Motor neuron (in vitro differentiated cells): ENCODE results near the gene PRSS38. TPM values are rescaled to one million over a fixed set of nuclear protein-coding genes. Genes with fewer than 3 reads are reported as not detected.
"Not testable (repeated sequence)": the region's sequence is repeated elsewhere in the genome, so short reads cannot be mapped to it uniquely, and the experiment has no call there.

ENCODE experiments used
- ATAC-seq, 8 experiments: fragments of 200-7000 bp; cut with Tn5 transposase; replicated peaks in 6 of 8; 2 replicates each; pipeline ENCODE4 v1.8.0; 2021; ENCODE audit warnings: mild to moderate bottlenecking in 8 of 8, moderate library complexity in 8 of 8
- H3K27ac ChIP-seq, 2 donors: fragments of 250-450 bp; sonication (Bioruptor Pico); 2 replicates each; pipeline ENCODE4 v1.9.0; 2021; ENCODE audit warnings: antibody characterized with exemption in 2 of 2, mild to moderate bottlenecking in 2 of 2, moderate library complexity in 1 of 2
- H3K4me1 ChIP-seq, 2 donors: fragments of 250-450 bp; sonication (Bioruptor Pico); replicated peaks in 1 of 2; 2 replicates each; pipeline ENCODE4 v1.6.1; 2021; ENCODE audit warnings: antibody characterized with exemption in 2 of 2, mild to moderate bottlenecking in 2 of 2, moderate library complexity in 1 of 2
- H3K4me3 ChIP-seq, 5 donors: fragments of 250-450 bp; sonication (Bioruptor Pico); 2 replicates each; pipeline ENCODE4 v1.9.0; 2021; ENCODE audit warnings: antibody characterized with exemption in 5 of 5, mild to moderate bottlenecking in 5 of 5, moderate library complexity in 4 of 5
- WGBS, 10 experiments: fragments of 450-650 bp; shearing (Covaris generic); methylation state at CpG; one replicate each; pipeline ENCODE4 v1.0.0; 2022; 5-methylcytosine and 5-hydroxymethylcytosine counted together
- in situ Hi-C, 9 experiments: fragments of 400-800 bp; cut with MboI; loops; one replicate each; pipeline ENCODE4 v1.15.0; 2021; ENCODE audit warnings: low sequenced_read_pairs in 9 of 9, low pct_unique_long_range_greater_than_20kb in 2 of 9; ENCODE audit not compliant: unreplicated experiment in 9 of 9
- total RNA-seq, 8 experiments: library from RNA; unstranded; fragments of 300-600 nt; gene quantifications; 2 replicates each; pipeline versions ENCODE4 v1.2.3 to v1.2.4, GENCODE V29; 2022

PRSS38 gene
- total RNA-seq, 8 experiments from 2014 or later: 0.17 TPM; not detected in 7

DNA sequence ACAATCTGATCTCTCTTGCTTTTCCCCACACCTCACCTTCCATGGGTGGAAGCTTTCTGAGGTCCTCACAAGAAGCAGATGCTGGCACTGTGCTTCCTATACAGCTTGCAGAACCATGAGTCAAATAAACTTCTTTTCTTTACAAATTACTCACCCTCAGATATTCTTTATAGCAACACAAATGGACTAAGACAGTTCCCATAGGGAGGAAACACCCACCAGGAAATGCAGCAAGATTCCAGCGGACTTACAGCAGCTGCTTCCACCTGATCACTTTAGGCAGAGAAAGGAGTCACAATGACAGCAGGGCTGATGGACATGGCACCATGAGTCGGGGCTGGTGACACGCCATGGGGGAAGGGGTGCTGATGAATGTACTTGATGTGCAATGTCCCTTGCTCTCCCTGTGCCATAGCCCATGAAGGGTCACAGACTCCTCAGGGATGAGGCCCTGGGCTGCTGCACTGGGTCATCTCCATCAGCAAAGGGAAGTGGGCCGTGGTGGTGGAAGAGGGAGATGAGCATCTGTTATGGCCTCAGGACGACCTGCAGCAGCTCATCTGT, 53.9 kb downstream of the PRSS38 start:
- no peak overlapping the region for H3K4me3 ChIP-seq
- no peak overlapping the region for H3K27ac ChIP-seq
- WGBS, 10 experiments: 0 to 90% (median 71%) methylated on average over 1 to 5 of the region's 5 CpGs; no CpG with 5 or more reads in 1 of the 10 experiments
- ATAC-seq: peak in 2 of 8 experiments; percentile 61 to 90
- H3K4me1 ChIP-seq: no peaks in the 10 kb centered on the region
- in situ Hi-C loops: no loop called here

DNA sequence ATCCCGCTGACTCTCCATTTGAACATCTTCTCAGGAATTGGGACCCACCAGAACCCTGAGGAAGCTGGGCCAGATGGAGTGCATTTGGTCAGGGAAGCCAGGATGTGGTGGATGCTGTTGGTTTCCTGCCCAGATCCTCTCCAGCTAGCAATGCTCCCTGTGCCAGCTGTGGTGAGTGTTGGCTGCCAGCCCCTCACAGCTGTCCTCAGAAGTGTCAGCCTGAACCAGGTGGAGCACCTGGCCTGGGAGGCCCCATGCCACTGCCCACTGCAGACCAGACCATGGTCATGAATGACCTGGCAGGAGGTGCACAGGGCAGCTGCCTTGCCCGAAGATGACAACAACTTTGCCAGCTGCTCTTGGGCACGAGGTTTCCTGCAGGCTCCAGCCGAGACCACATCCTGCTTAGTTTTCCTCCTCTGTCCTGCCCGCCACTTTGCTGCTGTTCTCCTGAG, 54.4 kb downstream of the PRSS38 start:
- no peaks in the 10 kb centered on the region for H3K4me1 ChIP-seq
- H3K4me3 ChIP-seq: no peak overlapping the region
- 17 to 100% (median 73%) methylated on average over 1 to 5 of the region's 5 CpGs; no CpG with 5 or more reads in 2 of the 10 experiments for WGBS, 10 experiments
- in situ Hi-C loops: no loop called here
- ATAC-seq: no peak
- no peak overlapping the region for H3K27ac ChIP-seq

DNA sequence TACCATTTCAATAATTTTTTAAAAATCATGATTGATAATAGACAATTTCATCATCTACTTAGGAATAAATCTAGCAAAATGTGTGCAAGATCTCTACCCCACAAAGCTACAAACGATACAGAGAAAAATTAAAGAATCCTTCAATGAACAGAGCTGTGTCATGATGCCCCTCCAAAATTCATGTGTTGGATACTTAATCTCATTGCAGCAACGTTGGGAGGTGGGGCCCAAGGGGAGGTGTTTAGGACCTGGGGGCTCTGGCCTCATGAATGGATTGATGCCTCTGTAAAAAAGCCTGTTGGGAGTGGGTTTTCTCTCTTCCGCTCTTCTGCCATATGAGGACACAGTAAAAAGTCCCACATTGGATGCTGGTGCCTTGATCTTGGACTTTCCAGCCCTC, 54.9 kb downstream of the PRSS38 start:
- no peak for ATAC-seq
- no peak overlapping the region for H3K27ac ChIP-seq
- 0 to 100% (median 70%) methylated on average over 1 to 3 of the region's 3 CpGs; no CpG with 5 or more reads in 2 of the 10 experiments for WGBS, 10 experiments
- no peaks in the 10 kb centered on the region for H3K4me1 ChIP-seq
- H3K4me3 ChIP-seq: no peak overlapping the region
- in situ Hi-C loops: no loop called here

DNA sequence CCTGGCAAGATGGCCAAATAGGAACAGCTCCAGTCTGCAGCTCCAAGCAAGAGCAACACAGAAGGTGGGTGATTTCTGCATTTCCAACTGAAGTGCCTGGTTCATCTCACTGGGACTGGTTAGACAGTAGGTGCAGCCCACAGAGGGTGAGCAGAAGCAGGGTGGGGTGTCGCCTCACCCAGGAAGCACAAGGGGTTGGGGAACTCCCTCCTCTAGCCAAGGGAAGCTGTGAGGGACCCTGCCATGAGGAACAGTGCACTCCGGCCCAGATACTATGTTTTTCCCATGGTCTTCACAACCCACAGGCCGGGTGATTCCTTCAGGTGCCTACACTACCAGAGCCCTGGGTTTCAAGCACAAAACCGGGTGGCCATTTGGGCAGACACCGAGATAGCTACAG, 56.4 kb downstream of the PRSS38 start:
- H3K27ac ChIP-seq, H3K4me3 ChIP-seq, in situ Hi-C loops, H3K4me1 ChIP-seq, ATAC-seq: not testable (repeated sequence)
- WGBS, 10 experiments: 37 to 100% (median 73%) methylated on average over 1 to 5 of the region's 5 CpGs; no CpG with 5 or more reads in 5 of the 10 experiments

DNA sequence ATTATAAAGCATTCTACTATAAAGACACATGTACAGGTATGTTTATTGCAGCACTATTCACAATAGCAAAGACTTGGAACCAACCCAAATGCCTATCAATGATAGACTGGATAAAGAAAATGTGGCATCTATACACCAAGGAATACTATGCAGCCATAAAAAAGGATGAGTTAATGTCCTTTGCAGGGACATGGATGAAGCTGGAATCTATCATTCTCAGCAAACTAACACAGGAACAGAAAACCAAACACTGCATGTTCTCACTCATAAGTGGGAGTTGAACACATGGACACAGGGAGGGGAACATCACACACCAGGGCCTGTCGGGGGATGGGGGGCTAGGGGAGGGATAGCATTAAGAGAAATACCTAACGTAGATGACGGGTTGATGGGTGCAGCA, 62.3 kb downstream of the PRSS38 start:
- ATAC-seq, H3K4me1 ChIP-seq, H3K4me3 ChIP-seq, H3K27ac ChIP-seq, in situ Hi-C loops: not testable (repeated sequence)
- 60 to 100% (median 88%) methylated on average over 1 to 3 of the region's 3 CpGs; no CpG with 5 or more reads in 5 of the 10 experiments for WGBS, 10 experiments

DNA sequence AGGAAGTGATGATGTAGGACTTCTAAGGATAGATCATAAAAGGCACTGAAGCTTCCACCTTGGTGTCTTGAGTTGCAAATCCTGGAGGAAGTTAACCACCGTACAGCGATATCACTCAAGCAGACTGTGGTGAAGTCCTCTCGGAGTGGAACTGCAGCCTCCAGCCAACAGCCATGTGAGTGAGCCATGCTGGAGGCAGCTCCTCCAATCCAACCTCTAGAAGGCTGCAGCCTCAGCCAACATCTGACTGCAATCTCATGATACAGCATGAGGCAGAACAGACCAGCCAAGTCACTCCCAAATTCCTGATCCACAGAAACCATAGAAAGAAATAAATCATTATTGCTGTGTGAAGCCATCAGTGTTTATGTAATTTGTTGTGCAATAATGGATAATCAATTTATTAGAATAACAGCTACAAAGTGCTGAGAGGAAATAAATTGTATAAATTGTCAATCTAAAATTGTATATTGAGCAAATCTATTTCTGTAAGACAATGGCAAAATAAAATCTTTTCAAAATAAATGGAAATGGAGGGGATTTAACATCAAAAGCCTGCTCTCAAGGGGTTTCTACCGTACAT, 65.0 kb downstream of the PRSS38 start:
- in situ Hi-C loops: no loop called here
- WGBS, 10 experiments: 0 to 89% (median 82%) methylated on average over 1 to 4 of the region's 4 CpGs; no CpG with 5 or more reads in 1 of the 10 experiments
- ATAC-seq: no peak
- no peak overlapping the region for H3K27ac ChIP-seq
- peaks cover 4% of the 10 kb centered on the region in 2 donors for H3K4me1 ChIP-seq
- H3K4me3 ChIP-seq: no peak overlapping the region

DNA sequence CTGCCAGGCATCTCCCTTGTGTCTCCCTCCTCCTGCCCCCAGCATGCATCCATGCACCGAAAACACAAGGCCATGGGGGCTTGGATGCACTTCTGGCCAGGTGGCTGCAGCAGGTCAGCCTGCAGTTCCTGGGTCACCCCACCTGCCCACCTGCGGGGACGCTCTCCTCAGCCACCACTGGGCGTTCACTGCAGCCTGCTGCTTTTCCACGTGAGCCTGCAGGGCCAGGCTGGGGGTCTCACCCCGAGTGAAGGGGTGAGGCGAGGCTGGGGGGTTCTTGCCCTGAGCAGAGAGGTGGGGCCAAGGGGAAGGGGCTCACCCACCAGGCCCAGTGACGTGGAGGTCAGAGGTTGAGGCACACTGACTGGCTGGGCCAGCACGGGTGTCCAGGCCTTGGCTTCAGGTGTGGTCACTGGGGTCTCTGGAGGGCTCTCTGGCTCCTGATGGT, 67.6 kb downstream of the PRSS38 start:
- no peak for ATAC-seq
- 88 to 95% (median 94%) methylated on average over 3 to 4 of the region's 9 CpGs; no CpG with 5 or more reads in 7 of the 10 experiments for WGBS, 10 experiments

DNA sequence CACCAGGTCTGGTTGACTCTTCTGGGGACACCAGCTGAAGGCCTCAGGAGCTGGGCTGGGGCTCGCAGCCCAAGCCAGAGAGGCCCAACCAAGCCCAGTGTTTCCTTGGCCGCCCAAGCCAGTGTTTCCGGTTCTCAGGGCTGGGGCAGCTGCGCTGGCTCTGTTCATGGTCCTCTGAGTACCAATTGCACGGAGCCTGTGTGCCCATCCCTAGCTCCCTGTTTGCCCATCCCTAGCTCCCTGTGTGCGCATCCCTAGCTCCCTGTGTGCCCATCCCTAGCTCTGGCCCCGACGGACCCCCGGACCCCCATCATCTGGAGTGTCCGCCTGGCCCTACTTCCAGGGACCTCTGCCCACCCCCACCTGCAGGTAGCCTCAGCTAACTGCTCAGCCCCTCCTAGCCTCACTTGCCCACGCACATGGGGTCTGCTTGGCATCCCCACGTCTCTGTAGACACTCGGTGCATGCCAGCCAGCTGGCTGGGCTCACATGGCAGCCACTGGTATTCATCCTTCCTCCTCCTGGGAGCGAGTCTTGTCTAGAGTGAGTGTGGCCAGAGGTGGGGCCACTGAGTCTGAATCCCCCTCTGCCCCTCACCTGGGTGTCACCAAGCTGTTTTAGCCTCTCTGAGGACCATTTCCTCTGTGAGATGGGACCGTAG, 68.3 kb downstream of the PRSS38 start:
- WGBS, 10 experiments: 20 to 90% (median 90%) methylated on average over 1 to 7 of the region's 15 CpGs; no CpG with 5 or more reads in 5 of the 10 experiments
- ATAC-seq: no peak
- in situ Hi-C loops: no loop called here
- Histone ChIP-seq H3K4me3 (no peak overlapping the region), H3K4me1 (peaks cover 33 to 38% of the 10 kb centered on the region in 2 donors), H3K27ac (no peak overlapping the region)

More for the DNA sequence above, 67.6 kb downstream of the PRSS38 start:
- Histone ChIP-seq H3K4me3 (no peak overlapping the region), H3K27ac (no peak overlapping the region), H3K4me1 (peaks cover 30 to 31% of the 10 kb centered on the region in 2 donors)
- in situ Hi-C loops: no loop called here

DNA sequence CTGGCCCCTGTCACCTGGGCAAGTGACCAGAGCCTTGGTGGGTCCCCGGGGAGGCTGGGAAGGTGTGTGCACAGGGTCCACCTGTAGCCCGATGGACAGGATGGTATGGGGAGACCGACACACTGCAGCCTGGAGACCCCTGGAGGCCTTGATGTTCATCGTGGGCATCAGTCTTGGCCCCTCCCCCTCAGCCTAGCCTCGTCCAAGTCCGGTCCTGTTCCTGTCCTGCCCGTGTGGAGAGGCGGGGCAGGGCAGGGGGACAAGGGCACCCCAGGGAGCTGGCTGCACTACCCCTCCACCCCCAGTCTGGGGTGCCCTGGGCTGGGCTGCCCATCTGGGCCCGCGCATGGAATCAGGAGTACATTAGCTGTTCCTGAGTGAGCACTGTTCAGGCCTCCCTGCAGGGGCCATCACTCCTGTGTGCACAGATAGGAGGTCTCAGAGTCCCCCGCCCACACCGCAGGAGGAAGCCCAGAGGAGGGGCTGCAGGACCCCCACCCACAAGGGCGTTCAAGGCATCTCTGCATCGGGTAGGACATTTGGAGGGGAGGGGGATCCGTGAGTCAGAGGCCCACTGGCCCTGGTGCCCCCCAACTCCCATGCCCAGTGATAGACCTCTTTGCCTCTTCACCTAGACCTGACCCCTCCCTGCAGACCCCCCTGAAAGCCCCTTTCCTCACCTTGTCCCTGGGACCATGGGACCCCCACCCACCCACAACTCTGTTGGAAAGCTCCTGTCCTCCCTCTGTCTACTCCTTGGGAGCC, 69.1 kb downstream of the PRSS38 start:
- in situ Hi-C loops: no loop called here
- H3K4me1 ChIP-seq: peaks cover 33 to 38% of the 10 kb centered on the region in 2 donors
- 78 to 89% methylated on average over 4 to 5 of the region's 15 CpGs; no CpG with 5 or more reads in 8 of the 10 experiments for WGBS, 10 experiments
- H3K27ac ChIP-seq: no peak overlapping the region
- no peak overlapping the region for H3K4me3 ChIP-seq
- ATAC-seq: no peak

DNA sequence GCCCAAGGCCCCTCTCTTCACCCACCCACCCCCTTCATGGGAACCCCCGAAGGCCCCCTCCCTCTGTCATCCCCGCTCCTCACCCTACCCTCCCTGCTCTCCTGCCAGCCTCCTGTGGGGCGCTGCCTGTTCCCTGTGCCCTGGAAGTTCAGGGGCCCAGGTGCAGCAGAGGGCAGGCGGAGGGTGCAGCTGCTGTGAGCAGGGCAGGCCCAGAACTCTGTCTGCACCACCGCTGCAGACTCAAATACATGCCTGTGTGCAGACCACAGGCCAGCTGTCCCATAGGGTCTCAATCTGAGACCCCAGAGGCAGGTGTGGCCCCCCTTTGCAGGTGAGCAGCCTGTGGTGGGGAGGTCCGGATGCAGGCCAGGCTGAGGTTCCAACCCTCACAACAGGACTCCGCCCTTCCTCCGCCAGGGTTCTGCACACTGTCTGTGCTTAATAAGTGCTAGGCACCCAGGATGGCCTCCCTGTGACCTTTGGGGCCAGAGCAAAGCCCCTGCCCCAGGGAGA, 69.7 kb downstream of the PRSS38 start:
- Histone ChIP-seq H3K4me1 (peaks cover 33 to 38% of the 10 kb centered on the region in 2 donors), H3K27ac (no peak overlapping the region), H3K4me3 (no peak overlapping the region)
- 0 to 71% (median 54%) methylated on average over 1 to 2 of the region's 8 CpGs; no CpG with 5 or more reads in 7 of the 10 experiments for WGBS, 10 experiments
- ATAC-seq: peak in 2 of 8 experiments; percentile 10
- in situ Hi-C loops: no loop called here

DNA sequence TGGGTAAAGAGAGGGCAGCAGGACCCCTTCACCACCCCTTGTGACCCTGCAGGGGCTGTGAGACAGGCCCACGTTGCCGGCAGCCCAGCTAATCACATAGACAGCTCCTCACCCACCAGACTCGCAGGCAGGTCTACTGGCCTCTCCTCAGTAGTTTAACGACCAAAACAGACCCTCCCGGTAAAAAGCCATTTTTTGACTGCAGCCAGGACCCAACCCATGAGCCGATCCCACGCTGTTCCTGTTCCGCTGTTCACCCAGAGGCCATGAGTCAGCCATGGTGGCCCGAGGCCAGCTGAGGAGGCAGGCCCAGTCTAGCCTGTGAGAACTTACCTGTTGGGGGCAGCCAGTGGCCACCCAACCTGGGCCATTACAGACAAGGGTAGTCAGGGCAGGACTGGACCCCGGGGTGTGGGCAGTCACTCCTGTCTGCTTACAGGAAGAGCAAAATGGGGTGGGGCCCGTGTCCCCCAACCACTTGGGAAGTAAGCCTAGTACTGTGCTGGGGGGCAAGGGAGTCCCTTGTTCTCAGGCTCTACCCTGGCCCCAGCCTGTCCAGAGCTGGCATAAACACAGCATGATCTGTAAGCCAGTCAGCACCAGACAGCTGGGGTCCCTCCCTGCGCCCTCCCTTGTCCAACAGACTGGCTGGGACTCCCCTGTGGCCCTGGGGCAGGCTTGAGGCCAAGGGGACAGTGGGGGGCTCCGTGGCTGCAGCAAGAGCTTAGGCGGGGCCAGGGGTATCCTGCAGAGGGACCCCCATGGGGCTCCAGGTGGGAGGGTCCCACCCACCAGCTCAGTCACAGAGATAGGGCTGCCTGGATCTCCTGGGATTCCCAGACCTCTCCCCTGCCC, 70.4 kb downstream of the PRSS38 start:
- Histone ChIP-seq H3K4me3 (no peak overlapping the region), H3K4me1 (peaks cover 33 to 38% of the 10 kb centered on the region in 2 donors), H3K27ac (peak overlapping the region; percentile 76 to 84)
- in situ Hi-C loops: no loop called here
- ATAC-seq: peak in 2 of 8 experiments; percentile 59 to 75
- WGBS, 10 experiments: 7 to 95% (median 80%) methylated on average over 1 to 9 of the region's 14 CpGs; no CpG with 5 or more reads in 2 of the 10 experiments

DNA sequence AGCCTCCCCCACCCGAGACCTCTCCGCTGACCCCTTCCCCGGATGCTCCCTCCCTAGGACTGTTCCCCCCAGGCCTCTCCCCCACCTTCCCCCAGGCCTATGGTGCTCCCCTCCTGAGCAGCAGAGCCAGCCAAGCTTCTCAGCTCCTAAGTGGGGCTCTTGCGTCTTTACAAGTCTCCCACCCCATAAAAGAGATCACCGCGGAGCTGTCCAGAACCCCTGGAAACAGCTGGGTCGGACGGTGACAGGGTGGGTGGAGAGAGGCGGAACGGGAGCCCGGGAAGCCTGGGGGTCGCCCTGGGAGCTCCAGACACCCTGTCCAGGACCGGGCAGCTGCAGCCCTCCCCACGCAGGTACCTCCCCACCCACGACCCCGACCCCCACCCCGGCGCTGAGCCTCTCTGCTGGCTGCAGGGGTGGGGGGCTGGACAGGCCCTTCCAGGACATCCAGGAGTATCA, 71.1 kb downstream of the PRSS38 start:
- 60% methylated on average over 1 of the region's 18 CpGs; no CpG with 5 or more reads in 9 of the 10 experiments for WGBS, 10 experiments
- Histone ChIP-seq H3K4me3 (peak overlapping the region in 3 of 5 donors; percentile 4 to 25 (median 19)), H3K27ac (peak overlapping the region; percentile 76 to 84), H3K4me1 (peaks cover 39 to 40% of the 10 kb centered on the region in 2 donors)
- ATAC-seq: peak in 6 of 8 experiments; percentile 6 to 50 (median 43)
- in situ Hi-C loops: no loop called here
